ENCODE measurements around the gene MT1B.

DNA sequence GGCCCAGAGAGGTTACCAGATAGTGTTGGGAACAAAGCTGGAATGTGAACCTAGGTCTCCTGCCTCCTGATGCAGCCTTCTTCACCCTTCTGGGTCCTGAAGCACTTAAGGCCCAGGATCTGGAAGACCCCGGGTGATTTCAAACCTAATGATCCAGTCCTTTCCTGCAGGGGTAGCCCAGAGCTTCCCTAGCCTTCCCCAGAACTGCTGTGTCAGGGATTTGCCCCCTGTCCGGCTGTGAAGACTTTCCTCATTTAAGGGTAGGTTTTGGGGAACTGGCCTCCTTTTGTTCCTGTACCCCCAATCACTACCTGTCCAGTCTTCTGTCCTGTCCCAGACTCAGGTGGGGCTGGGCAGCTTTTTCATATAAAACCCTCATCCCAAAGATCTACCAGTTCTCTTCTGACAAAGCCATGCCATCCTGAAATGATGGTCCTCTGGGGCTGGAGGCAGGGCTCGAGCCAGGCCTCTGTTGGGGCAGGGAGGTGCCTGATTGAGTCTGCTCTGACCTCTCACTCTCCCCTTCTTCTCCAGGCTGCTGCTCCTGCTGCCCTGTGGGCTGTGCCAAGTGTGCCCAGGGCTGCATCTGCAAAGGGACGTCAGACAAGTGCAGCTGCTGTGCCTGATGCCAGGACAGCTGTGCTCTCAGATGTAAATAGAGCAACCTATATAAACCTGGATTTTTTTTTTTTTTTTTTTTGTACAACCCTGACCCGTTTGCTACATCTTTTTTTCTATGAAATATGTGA lies 31.9 kb downstream of the MT1B start:
- TF ChIP-seq, protein P1, sequence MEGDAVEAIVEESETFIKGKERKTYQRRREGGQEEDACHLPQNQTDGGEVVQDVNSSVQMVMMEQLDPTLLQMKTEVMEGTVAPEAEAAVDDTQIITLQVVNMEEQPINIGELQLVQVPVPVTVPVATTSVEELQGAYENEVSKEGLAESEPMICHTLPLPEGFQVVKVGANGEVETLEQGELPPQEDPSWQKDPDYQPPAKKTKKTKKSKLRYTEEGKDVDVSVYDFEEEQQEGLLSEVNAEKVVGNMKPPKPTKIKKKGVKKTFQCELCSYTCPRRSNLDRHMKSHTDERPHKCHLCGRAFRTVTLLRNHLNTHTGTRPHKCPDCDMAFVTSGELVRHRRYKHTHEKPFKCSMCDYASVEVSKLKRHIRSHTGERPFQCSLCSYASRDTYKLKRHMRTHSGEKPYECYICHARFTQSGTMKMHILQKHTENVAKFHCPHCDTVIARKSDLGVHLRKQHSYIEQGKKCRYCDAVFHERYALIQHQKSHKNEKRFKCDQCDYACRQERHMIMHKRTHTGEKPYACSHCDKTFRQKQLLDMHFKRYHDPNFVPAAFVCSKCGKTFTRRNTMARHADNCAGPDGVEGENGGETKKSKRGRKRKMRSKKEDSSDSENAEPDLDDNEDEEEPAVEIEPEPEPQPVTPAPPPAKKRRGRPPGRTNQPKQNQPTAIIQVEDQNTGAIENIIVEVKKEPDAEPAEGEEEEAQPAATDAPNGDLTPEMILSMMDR (IDR thresholded peaks at IDR 0.05), result no peak
- TF ChIP-seq POLR2A (IDR thresholded peaks at IDR 0.05), result peak; percentile 21

Data from right lobe of liver (tissue), 4 donors.